GM19025 (cell line): ENCODE results near the gene ACSL6.
"Not testable (repeated sequence)": the region's sequence is repeated elsewhere in the genome, so short reads cannot be mapped to it uniquely, and the experiment has no call there.

Experiments used
- ATAC-seq: cut with Tn5 transposase; IDR thresholded peaks from one replicate; pipeline ENCODE4 v1.9.1; 2021; ENCODE audit warnings: mild to moderate bottlenecking, low read depth, moderate library complexity; ENCODE audit not compliant: unreplicated experiment

The ACSL6 gene

DNA sequence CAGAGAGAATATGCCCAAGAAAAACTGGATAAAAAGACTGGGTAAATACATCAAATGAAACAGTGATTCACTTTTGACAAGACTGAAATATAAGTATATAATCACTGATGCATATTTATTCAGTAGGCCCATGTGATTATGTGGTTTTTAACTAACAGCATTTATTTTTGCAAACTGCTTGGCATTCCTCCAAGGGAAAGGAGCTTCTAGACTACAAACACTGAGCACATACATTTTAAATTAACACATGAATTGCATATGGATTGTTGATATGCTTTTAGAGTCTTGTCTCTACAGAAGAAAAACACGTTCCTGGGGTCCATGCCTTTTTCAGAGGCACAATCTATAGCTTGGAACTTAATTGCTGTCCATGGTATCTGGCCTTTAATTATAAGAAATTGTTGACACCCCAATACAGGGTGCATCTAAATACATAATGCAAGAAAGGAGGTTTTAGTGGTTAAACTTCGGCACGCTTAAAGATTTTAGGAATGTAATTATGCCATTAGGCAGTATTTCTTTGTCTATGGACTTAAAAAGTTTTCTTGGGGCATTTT is 59.1 kb downstream of the ACSL6 start:
- ATAC-seq, result no peak

DNA sequence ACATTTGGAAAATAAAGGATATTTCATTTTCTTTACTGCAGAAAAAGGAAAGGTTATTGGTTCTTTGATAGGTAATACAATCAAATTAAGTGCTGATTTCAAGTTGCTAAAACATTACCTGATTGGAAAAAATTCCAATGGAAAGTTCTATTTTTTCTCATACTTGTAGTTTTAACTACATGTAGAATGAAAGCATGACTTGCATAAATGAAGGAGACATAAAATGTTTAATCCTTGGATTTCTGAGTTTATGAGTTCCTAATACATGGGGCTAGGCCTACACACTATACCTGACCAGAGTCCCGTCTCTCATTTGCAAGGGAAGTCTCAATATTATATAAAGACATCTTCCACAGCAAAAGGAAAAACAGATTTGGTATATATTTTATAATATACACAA is 60.8 kb downstream of the ACSL6 start:
- ATAC-seq, result no peak

DNA sequence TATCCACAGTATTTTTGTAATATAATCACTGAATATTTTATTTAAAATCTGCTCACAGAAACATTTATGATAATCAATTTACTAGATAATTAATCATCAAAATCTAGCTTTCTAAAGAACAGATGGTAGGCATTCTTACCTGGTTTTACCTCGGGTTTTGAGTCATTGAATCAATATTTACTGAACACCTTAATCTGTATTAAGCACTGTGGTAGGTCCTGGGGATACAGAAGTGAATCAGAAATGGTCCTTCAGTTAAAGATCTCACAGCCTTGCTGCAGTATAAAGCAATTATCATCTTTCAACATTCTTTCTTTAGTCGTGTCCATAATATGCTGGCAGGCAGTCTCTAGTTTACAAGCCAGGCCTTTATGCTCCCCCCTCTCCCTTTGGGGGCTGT is 64.0 kb downstream of the ACSL6 start:
- ATAC-seq, result no peak

DNA sequence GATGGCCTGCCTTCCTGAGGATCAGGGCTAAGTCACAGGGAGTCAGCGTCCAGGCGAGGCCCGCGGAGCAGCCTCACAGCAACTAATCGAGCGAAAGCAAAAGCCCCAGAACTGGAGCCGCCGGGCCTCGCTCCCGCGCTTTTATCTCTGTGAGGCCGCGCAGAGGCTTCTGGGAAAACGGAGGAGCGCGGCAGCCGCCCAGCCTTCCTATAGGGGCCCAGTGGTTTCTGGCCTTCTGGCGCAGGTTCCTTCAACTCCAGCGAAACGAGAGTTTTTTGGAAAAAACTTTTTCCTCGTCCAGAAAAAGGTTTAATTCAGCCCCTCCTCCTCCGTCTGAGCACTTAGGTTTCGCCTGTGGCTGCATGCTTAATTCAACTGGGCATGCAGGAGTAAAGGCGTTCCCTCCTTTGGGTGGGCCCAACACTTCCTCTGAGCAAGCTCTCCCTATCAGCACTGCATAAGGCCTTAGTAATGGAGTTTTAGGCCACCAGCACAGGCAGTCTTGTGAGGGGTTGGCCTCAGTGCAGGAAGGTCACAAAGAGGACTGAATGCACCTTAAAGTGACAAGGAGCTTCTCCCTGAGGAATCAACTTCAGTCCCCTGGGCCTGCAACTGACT is 65.8 kb downstream of the ACSL6 start, which contains the start of gene MEIKIN:
MEIKIN (minus strand) TSS at position 113 of the 618 bp plus-strand sequence. CDS start 158 bp downstream, outside the sequence.
- ATAC-seq, result no peak

DNA sequence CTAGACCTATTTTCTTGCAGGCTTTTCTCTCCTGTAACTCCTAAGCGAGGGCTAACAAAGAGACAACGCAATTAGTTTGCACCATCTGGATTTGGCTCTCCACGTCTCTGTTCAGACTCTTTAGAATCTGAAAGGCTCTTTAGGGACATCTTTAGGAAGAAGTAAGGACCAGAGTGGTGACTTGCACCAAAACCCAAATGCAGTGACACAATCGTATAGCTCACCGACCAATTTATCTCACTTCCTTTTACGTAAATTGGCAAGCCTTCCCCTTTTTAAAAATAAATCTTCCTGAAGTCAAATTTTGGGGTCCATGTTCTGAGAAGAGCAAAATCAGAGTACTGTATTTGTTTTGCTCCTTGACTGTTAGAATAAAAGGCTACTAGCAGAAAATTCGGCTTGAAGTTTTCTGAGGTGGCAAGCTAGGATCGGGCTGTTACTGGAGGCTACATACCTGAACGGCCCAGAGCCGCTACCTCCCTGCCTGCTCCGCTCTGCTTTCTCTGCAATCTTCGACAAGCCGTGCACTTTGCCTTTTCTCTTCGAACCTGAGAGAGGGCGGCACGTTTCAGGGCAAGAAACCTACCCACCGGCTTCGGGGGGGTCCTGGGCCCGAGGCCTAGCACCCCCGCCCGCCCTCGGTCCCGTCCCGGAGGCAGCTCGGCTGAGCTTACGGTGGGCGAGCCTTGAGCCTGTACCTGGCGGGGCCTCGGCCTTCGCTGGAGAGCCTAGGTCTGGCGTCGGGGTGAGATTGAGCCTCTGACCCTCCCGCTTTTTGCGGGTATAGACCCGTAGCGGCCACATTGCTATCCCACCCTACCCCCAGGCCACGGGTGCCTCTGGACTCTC is 66.5 kb downstream of the ACSL6 start:
- ATAC-seq, result no peak

DNA sequence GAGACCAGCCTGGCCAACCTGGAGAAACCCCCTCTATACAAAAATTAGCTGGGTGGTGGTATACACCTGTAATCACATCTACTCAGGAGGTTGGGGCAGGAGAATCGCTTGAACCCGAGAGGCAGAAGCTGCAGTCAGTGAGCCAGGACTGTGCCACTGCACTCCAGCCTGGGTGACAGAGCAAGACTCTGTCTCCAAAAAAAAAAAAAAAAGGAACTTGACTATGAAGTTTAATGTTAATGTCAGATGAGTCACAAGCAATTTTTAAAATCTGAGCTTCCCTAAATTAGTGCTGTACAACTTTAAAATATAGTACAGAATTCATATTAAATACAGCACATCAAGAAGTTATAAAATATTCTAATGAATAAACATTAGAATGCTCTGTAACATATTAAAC is 67.5 kb downstream of the ACSL6 start:
- ATAC-seq, result no peak

DNA sequence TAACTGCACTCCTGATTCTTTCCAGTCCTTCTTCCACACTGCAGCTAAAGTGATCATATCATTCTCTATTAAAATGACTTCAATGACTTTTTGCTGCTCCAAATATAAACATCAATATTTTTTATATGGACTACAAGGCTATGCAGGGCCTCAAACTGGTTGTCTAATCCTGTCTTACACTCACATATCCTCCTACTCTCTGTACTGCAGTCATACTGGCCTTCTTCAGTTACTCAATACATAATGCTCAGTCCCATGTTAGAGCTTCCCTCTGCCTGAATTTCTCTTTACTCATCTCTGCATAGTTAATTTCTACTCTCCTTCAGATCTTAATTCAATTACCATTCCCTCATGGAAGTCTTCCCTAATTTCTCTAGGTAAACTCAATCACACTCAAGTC is 69.4 kb downstream of the ACSL6 start:
- no peak for ATAC-seq

DNA sequence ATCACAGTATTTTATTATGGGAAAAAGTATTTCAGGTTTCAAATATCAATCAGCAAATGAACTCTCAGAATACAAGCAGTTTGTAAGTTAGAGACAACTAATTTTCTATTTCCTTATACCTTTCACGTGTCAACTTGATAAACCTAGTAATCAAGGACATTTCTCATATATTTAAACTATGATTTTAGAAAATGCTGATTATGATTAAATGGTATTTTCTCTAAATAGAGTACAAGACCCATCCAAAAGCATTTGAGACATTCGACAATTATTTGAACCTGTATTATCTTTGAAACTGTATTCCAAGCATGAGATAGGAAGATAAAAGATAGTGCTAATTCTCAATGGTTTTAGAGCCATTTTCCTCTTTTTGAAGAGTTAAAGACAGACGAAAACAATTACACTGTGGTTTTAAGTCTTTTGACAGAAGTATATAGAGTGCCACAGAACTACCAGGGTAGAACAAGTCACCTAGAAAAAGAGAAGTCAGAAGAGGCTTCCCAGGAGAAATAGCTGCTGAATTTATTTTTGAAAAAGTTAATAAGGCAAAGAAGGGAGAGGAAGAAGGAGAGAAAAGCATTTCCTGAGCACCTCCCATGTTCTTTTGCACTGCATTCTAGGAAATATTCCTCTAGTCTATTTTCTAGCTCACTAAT is 71.6 kb downstream of the ACSL6 start:
- ATAC-seq, result no peak

DNA sequence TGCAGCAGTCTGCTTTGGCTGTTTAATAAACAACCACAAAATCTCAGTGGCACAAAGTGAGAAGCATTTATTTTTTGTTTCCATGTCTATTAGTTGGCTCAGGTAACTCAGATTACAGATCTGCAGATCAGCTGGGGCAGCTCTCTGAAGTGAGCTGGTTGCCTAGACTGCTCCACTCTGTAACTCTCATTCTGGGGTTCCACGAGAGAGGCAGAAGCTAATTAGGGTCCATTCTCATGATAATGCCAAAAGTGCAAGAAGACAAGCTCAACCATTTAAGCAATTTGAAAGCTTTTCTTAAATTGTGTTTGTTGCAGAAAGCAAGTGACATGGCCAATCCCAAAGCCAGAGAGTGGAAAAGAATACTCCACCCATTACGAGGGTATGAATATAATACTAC is 79.2 kb downstream of the ACSL6 start:
- no peak for ATAC-seq

DNA sequence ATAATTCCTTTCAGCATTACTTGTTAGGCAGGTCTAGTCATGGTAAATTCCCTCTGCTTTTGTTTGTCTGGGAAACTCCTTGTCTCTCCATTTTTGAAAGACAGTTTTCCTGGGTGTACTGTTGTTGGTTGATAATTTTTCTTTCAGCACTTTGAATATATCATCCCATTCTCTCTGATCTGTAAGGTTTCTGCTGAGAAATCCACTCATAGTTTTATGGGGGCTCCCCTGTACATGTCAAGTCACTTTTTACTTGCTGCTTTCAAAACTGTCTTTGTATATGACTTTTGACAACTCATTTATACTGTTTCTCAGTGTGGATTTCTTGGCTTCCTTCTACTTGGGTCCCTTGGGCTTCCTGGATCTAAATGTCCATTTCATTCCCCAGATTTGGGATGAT is 82.5 kb downstream of the ACSL6 start:
- no peak for ATAC-seq

DNA sequence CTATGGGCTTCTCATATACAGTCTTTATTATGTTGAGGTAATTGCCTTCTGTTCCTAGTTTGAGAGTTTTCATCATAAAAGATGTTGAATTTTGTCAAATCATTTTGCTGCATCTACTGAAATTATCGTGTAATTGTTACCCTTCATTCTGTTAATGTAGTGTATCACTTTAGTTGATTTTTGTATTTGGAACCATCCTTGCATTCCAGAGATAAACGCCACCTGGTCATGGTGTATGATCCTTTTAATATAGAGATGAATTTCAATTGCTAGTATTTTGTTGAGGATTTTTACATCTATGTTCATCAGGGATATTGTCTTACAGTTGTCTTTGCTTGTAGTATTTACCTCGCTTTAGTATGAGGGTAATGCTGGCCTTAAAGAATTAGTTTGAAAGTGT is 85.3 kb downstream of the ACSL6 start:
- ATAC-seq, result no peak

DNA sequence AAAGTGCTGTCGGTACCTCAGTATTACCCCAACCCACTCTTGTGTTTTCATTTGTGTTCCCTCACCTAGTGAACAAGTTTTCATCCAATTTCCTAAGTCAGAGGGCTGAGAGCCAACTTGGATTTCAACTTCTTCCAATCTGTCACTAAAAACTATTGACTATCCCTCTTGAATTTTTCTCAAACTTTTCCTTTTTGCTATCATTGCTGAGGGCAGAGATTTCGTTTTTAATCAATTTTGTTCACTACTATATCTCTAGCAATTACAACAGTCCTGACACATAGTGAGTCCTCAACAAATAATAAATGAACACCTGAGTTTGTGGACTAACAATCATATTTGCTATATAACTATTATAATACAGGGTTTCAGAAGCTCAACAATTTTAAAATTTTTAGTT is 95.0 kb downstream of the ACSL6 start:
- no peak for ATAC-seq

DNA sequence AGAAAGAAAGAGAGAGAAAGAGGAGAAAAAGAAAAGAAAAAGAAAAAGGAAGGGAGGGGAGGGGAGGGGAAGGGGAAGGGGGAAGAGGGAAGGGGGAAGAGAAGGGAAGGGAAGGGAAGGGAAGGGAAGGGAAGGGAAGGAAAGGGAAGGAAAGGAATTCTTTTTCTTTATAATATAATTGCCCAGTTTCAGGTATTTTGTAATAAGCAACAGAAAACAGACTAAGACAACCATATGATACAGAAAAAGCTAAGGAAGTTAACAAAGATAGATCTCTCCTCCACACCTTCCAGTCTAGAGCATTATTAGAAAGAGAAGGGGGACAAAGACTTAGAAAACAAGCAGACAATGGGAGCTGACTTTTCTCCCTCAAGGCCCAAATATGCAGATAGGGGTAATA is 97.0 kb downstream of the ACSL6 start:
- no peak for ATAC-seq

DNA sequence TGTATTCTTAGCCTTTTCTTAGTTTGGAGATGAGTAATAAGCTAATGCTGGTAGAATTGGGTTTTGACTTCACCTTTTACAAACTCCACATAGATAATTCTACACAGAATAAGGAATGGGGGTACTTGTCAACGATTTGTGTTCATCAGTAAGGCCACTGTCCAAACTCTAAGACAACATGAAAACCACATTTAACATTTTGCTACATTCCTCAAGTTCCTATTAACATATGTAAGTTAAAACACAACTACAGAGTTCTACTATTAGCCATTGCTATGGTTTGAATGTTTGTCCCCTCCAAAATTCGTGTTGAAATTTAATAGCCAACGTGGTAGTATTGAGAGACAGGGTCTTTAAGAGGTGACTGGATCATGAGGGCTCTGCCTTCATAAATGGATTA is 97.9 kb downstream of the ACSL6 start:
- ATAC-seq, result no peak

DNA sequence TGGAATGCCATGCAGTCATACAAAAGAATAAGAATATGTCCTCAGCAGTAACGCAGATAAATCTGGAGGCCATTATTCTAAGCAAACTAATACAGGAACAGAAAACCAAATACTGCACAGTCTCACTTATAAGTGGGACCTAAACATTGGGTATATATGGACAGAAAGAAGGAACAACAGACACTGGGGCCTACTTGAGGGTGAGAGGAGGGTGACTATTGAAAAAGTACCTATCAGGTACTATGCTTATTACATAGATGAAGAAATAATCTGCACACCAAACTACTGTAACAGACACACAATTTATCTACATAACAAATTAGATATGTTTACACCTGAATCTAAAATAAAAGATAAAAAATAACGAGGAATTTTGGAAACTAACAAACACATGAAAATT is 104.8 kb downstream of the ACSL6 start:
- ATAC-seq, result no peak

DNA sequence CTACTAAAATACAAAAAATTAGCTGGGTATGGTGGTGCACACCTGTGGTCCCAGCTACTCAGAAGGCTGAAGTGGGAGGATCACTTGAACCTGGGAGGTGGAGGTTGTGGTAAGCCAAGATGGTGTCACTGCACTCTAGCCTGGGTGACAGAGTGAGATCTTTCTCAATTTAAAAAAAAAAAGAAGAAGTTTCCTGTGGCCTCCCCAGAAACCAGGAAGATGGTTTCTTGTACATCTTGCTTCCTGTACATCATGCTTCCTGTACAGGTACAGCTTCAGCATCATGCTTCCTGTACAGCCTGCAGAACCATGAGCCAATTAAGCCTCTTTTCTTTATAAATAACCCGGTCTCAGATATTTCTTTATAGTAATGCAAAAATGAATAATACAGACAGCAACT is 109.2 kb downstream of the ACSL6 start:
- not testable (repeated sequence) for ATAC-seq
